HepG2 (cell line): Measurements from ENCODE around the gene PLA2R1. TPM values are rescaled to one million over a fixed set of nuclear protein-coding genes. Genes with fewer than 3 reads are reported as not detected.

Source experiments
- ATAC-seq: fragments of 200-7000 bp; cut with Tn5 transposase; 3 replicates; pipeline ENCODE4 v1.9.1; 2020; ENCODE audit warnings: mild to moderate bottlenecking, moderate library complexity
- BruUV-seq: library from RNA; stranded (reverse); fragments of 400-500 nt; replicated peaks from 2 replicates; lab custom pipeline; 2021; lab: Mats Ljungman, UMichigan
- CTCF ChIA-PET: fragments of 300-600 bp; formaldehyde crosslinking; extraction: SDS; loops from one replicate; lab custom pipeline; 2021; ENCODE audit warnings: low total read pairs, inconsistent platforms, low intra/inter-chr PET ratio; lab: Yijun Ruan, JAX
- POLR2A ChIA-PET: fragments of 350-600 bp; sonication (Branson Sonifier 250); formaldehyde crosslinking; loops from one replicate; lab custom pipeline; 2020; ENCODE audit warnings: antibody characterized with exemption, inconsistent platforms; lab: Yijun Ruan, JAX
- DNase-seq: peaks from one replicate; pipeline ENCODE4 v3.0.0-alpha.2; 2015; ENCODE audit warnings: low spot score
- FAIRE-seq: peaks from 3 replicates; lab custom pipeline; 2011; peaks lifted over from hg19 to GRCh38; lab: Jason Lieb, UNC
- H2AFZ ChIP-seq: one replicate; pipeline ENCODE4 v1.6.1; 2011; ENCODE audit warnings: low read length, inconsistent platforms
- H3K27ac ChIP-seq: fragments of 300-600 bp; 3 replicates; pipeline ENCODE4 v1.8.0; 2011; ENCODE audit warnings: mixed run types, mild to moderate bottlenecking, mixed read lengths, low read length, inconsistent platforms; ENCODE audit not compliant: insufficient read depth; ENCODE audit errors: extremely low read length
- H3K27me3 ChIP-seq, 2 experiments: fragments of 200-600 bp in 1 of 2; 2 replicates in 1 of 2; 3 replicates in 1 of 2; pipeline versions ENCODE4 v1.6.0 to v1.8.0; 2011; ENCODE audit warnings: low read length in 2 of 2, mild to moderate bottlenecking in 2 of 2, moderate library complexity in 2 of 2, inconsistent platforms in 1 of 2; ENCODE audit not compliant: insufficient read depth in 2 of 2, control insufficient read depth in 1 of 2
- H3K36me3 ChIP-seq, 2 experiments: fragments of 200-600 bp in 1 of 2; replicated peaks in 1 of 2; 2 replicates in 1 of 2; 3 replicates in 1 of 2; pipeline versions ENCODE4 v1.5.1 to v1.8.0; 2011; ENCODE audit warnings: low read length in 2 of 2, inconsistent platforms in 1 of 2; ENCODE audit not compliant: insufficient read depth in 2 of 2, control insufficient read depth in 1 of 2
- H3K4me1 ChIP-seq: 2 replicates; pipeline ENCODE4 v1.5.1; 2012; ENCODE audit warnings: low read length, inconsistent platforms; ENCODE audit not compliant: insufficient read depth
- H3K4me2 ChIP-seq: 2 replicates; pipeline ENCODE4 v1.6.0; 2011; ENCODE audit warnings: low read depth, low read length, inconsistent platforms
- H3K4me3 ChIP-seq, 3 experiments: fragments of 200-600 bp in 1 of 3; sonication (generic), shearing (Covaris generic) in 1 of 3; replicated peaks in 1 of 3; 2 replicates each; pipeline ENCODE4 v1.5.1; 2011 to 2016; ENCODE audit warnings: low read length in 3 of 3, inconsistent platforms in 2 of 3, low read depth in 2 of 3, mild to moderate bottlenecking in 2 of 3, control low read depth in 1 of 3, mixed read lengths in 1 of 3; ENCODE audit not compliant: insufficient read depth in 1 of 3
- H3K79me2 ChIP-seq: one replicate; pipeline ENCODE4 v1.6.1; 2011; ENCODE audit warnings: low read length, inconsistent platforms; ENCODE audit not compliant: insufficient read depth
- H3K9ac ChIP-seq: 2 replicates; pipeline ENCODE4 v1.6.0; 2011; ENCODE audit warnings: mild to moderate bottlenecking, low read depth, low read length, inconsistent platforms; ENCODE audit not compliant: insufficient read depth
- H3K9me3 ChIP-seq: 2 replicates; pipeline ENCODE4 v1.5.1; 2012; ENCODE audit warnings: mild to moderate bottlenecking, low read length
- H4K20me1 ChIP-seq: 2 replicates; pipeline ENCODE4 v1.6.0; 2011; ENCODE audit warnings: inconsistent platforms, mild to moderate bottlenecking, low read length, moderate library complexity; ENCODE audit not compliant: insufficient read depth
- HNF4A ChIP-seq: sonication (generic); formaldehyde crosslinking; IDR thresholded peaks from 2 replicates; pipeline ENCODE4 v1.4.0; 2020; ENCODE audit warnings: missing genetic modification reagents
- KDM5A ChIP-seq: fragments of 200-600 bp; sonication (generic); IDR thresholded peaks from 2 replicates; pipeline ENCODE4 v1.7.0; 2018; ENCODE audit warnings: antibody characterized with exemption, mild to moderate bottlenecking, low read length, borderline replicate concordance
- KDM6A ChIP-seq: IDR thresholded peaks from 2 replicates; pipeline ENCODE4 v1.6.1; 2016; ENCODE audit warnings: low read depth
- NAIF1 ChIP-seq: sonication (generic); formaldehyde crosslinking; IDR thresholded peaks from 2 replicates; pipeline ENCODE4 v1.5.0; 2020; ENCODE audit warnings: mild to moderate bottlenecking, missing genetic modification reagents, borderline replicate concordance
- ONECUT2 ChIP-seq: sonication (generic); formaldehyde crosslinking; IDR thresholded peaks from 2 replicates; pipeline ENCODE4 v1.4.0; 2020; ENCODE audit warnings: missing genetic modification reagents
- RAD51 ChIP-seq: fragments of 450-650 bp; IDR thresholded peaks from 2 replicates; pipeline ENCODE4 v1.6.1; 2016; ENCODE audit warnings: borderline replicate concordance
- RCOR2 ChIP-seq: IDR thresholded peaks from 2 replicates; pipeline ENCODE4 v1.6.1; 2016; ENCODE audit warnings: missing biosample characterization, missing genetic modification reagents
- REPIN1 ChIP-seq: sonication (generic); formaldehyde crosslinking; IDR thresholded peaks from 2 replicates; pipeline ENCODE4 v1.8.0; 2022; ENCODE audit warnings: missing genetic modification reagents, low read depth, mild to moderate bottlenecking, borderline replicate concordance
- SALL1 ChIP-seq: sonication (generic); formaldehyde crosslinking; IDR thresholded peaks from 2 replicates; pipeline ENCODE4 v1.8.0; 2022; ENCODE audit warnings: mild to moderate bottlenecking, missing genetic modification reagents
- SPEN ChIP-seq: sonication (generic); formaldehyde crosslinking; IDR thresholded peaks from 2 replicates; pipeline ENCODE4 v1.5.1; 2020; ENCODE audit warnings: low read depth, mild to moderate bottlenecking, missing genetic modification reagents
- TBP ChIP-seq: sonication (generic); formaldehyde crosslinking; IDR thresholded peaks from 2 replicates; pipeline ENCODE4 v1.5.0; 2020; ENCODE audit warnings: missing genetic modification reagents
- ZIK1 ChIP-seq: sonication (generic); formaldehyde crosslinking; IDR thresholded peaks from 2 replicates; pipeline ENCODE4 v1.5.0; 2020; ENCODE audit warnings: mild to moderate bottlenecking, low read depth, missing genetic modification reagents, borderline replicate concordance
- ZNF160 ChIP-seq: sonication (generic); formaldehyde crosslinking; IDR thresholded peaks from 2 replicates; pipeline ENCODE4 v1.8.0; 2022; ENCODE audit warnings: mild to moderate bottlenecking, inconsistent platforms, missing genetic modification reagents
- ZNF329 ChIP-seq: sonication (generic); formaldehyde crosslinking; IDR thresholded peaks from 2 replicates; pipeline ENCODE4 v1.9.0; 2021; ENCODE audit warnings: low read depth, mild to moderate bottlenecking, missing genetic modification reagents
- ZNF652 ChIP-seq: IDR thresholded peaks from 2 replicates; pipeline ENCODE4 v1.6.1; 2016; ENCODE audit warnings: low read depth, borderline replicate concordance
- ZNF841 ChIP-seq: sonication (generic); formaldehyde crosslinking; IDR thresholded peaks from 2 replicates; pipeline ENCODE4 v1.8.1; 2023; ENCODE audit warnings: missing genetic modification reagents, borderline replicate concordance
- ZSCAN20 ChIP-seq: sonication (generic); formaldehyde crosslinking; IDR thresholded peaks from 2 replicates; pipeline ENCODE4 v1.4.0; 2020; ENCODE audit warnings: missing genetic modification reagents, mild to moderate bottlenecking, borderline replicate concordance
- WGBS: methylation state at CpG from one replicate; pipeline ENCODE4 v1.1.6; 2017; ENCODE audit warnings: low lambda C conversion rate; 5-methylcytosine and 5-hydroxymethylcytosine counted together
- in situ Hi-C: cut with HindIII; loops from 2 replicates; pipeline ENCODE4 v1.10.0; 2017; ENCODE audit warnings: low pct_unique_long_range_greater_than_20kb; ENCODE audit not compliant: extremely low pct_ligation_motif_present
- intact Hi-C: fragments of 100-400 bp; cut with micrococcal nuclease; formaldehyde crosslinking; loops from one replicate; pipeline ENCODE4 v1.10.0; 2022; ENCODE audit not compliant: unreplicated experiment
- polyA plus RNA-seq, 8 experiments: library from polyadenylated mRNA; depleted of rRNA in 3 of 8; stranded (reverse) in 7 of 8; unstranded in 1 of 8; fragments of >200 nt; fragmentation: Illumina TruSeq in 4 of 8; extraction: Trizol in 4 of 8; gene quantifications; 2 replicates each; pipeline versions ENCODE4 v1.2.1 to v1.2.3, GENCODE V29; 2011 to 2016; ENCODE audit warnings: low read depth in 4 of 8, missing spikeins in 1 of 8, mixed read lengths in 1 of 8; ENCODE audit not compliant: insufficient read depth in 1 of 8
- total RNA-seq, 5 experiments: library from RNA; depleted of rRNA; stranded (reverse); fragments of >200 nt; fragmentation: Illumina TruSeq; extraction: Trizol; gene quantifications; 2 replicates each; pipeline ENCODE4 v1.2.3, GENCODE V29; 2016; ENCODE audit warnings: low read depth in 1 of 5
- TF ChIP-seq, protein P1 (sequence below): sonication (generic); formaldehyde crosslinking; IDR thresholded peaks from 2 replicates; pipeline ENCODE4 v1.8.0; 2022; ENCODE audit warnings: mild to moderate bottlenecking, missing genetic modification reagents, borderline replicate concordance
- TF ChIP-seq, protein P2 (sequence below): sonication (generic); formaldehyde crosslinking; IDR thresholded peaks from 2 replicates; pipeline ENCODE4 v1.9.0; 2021; ENCODE audit warnings: missing genetic modification reagents, mild to moderate bottlenecking, borderline replicate concordance
- TF ChIP-seq, protein P3 (sequence below): IDR thresholded peaks from 2 replicates; pipeline ENCODE4 v1.6.1; 2016; ENCODE audit warnings: missing compliant biosample characterization, missing genetic modification reagents, borderline replicate concordance

The PLA2R1 gene
- total and polyA plus RNA-seq, 2 of the 13 experiments (the other 11 are each of a cell fraction or from before 2014, with no cell fraction given), result not detected

DNA sequence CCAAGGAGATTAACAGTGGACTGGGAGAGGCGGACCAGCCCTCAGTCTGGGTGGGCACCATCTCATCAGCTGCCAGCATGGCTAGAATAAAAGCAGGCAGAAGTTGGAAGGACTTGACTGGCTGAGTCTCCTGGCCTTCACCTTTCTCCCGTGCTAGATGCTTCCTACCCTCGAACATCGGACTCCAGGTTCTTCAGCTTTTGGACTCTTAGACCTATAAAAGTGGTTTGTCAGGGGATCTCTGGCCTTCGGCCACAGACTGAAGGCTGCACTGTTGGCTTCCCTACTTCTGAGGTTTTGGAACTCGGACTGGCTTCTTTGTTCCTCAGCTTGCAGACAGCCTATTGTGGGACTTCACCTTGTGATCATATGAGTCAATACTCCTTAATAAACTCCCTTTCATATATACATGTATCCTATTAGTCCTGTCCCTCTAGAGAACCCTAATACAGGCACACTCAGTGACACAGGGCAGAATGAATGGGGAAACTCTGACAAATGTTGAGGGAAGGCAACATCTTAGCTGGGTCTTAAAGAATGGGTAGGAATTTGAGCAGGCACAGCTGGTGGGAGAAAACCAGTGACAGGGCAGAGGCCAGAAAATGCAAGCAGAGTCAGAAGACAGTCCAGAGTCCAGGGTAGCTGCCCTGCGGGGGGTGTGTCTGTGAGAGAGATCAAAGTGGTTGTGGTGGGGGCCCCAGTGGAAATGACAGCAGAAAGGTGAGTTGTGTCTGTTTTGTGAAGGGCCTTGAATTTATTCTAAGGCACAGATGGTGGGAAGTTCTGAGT lies 156.3 kb downstream of the PLA2R1 start:
- peak overlapping the region in 2 of 3 experiments; percentile 3 to 29; a peak in 2 of 6 replicates for H3K4me3 ChIP-seq
- H3K9ac ChIP-seq, result no peak overlapping the region
- no peak overlapping the region for H3K27ac ChIP-seq
- no peaks in the 10 kb centered on the region for H3K27me3 ChIP-seq
- WGBS, result 13% methylated on average over 7 of the region's 7 CpGs
- FAIRE-seq (peak; percentile 74), ATAC-seq (peak; percentile 93), DNase-seq (peak; percentile 82)
- in situ Hi-C loops, result no loop called here
- H3K4me1 ChIP-seq, result peaks cover 42% of the 10 kb centered on the region
- BruUV-seq, result no TSS peak
- CTCF ChIA-PET, result no interaction called here
- no peaks in the 10 kb centered on the region for H4K20me1 ChIP-seq
- H3K4me2 ChIP-seq, result peak overlapping the region; percentile 68
- no peaks in the 10 kb centered on the region for H3K79me2 ChIP-seq
- H3K36me3 ChIP-seq, result no peaks in the 10 kb centered on the region
- H2AFZ ChIP-seq, result no peak overlapping the region
- no peaks in the 10 kb centered on the region for H3K9me3 ChIP-seq
- intact Hi-C loops, result loop anchor here (1.0 to 2.0 kb wide), 2 partner anchors 17 to 84 kb away; no protein-coding TSS in a partner anchor
- POLR2A ChIA-PET, result interaction anchor here (0.6 to 1.2 kb wide), 2 partner anchors 84 to 1400 kb away, joined by 3 read pairs; no protein-coding TSS in a partner anchor
- TF ChIP-seq ZNF652, result no peak
- TF ChIP-seq SALL1 (CRISPR knock-in tag), result peak; percentile 84
- TF ChIP-seq KDM6A (CRISPR knock-in tag), result peak; percentile 90
- no peak for TF ChIP-seq TBP
- 0 out of 2 replicates have a peak, but pooled peaks have one; percentile 18 for TF ChIP-seq SPEN (CRISPR knock-in tag)
- TF ChIP-seq ZSCAN20 (CRISPR knock-in tag), result no peak
- TF ChIP-seq, protein P1, sequence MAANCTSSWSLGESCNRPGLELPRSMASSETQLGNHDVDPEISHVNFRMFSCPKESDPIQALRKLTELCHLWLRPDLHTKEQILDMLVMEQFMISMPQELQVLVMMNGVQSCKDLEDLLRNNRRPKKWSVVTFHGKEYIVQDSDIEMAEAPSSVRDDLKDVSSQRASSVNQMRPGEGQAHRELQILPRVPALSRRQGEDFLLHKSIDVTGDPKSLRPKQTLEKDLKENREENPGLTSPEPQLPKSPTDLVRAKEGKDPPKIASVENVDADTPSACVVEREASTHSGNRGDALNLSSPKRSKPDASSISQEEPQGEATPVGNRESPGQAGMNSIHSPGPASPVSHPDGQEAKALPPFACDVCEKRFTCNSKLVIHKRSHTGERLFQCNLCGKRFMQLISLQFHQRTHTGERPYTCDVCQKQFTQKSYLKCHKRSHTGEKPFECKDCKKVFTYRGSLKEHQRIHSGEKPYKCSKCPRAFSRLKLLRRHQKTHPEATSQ (CRISPR knock-in tag), result no peak
- no peak for TF ChIP-seq RAD51
- no peak for TF ChIP-seq ZNF329 (CRISPR knock-in tag)
- TF ChIP-seq ZNF841 (CRISPR knock-in tag), result no peak
- TF ChIP-seq ZIK1 (CRISPR knock-in tag), result no peak
- peak; percentile 94 for TF ChIP-seq HNF4A (CRISPR knock-in tag)
- no peak for TF ChIP-seq ONECUT2
- peak; percentile 42; the same call in 1 of the 2 replicates for TF ChIP-seq RCOR2 (CRISPR knock-in tag)
- TF ChIP-seq NAIF1 (CRISPR knock-in tag), result no peak
- TF ChIP-seq, protein P2, sequence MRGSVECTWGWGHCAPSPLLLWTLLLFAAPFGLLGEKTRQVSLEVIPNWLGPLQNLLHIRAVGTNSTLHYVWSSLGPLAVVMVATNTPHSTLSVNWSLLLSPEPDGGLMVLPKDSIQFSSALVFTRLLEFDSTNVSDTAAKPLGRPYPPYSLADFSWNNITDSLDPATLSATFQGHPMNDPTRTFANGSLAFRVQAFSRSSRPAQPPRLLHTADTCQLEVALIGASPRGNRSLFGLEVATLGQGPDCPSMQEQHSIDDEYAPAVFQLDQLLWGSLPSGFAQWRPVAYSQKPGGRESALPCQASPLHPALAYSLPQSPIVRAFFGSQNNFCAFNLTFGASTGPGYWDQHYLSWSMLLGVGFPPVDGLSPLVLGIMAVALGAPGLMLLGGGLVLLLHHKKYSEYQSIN, result no peak
- no peak for TF ChIP-seq REPIN1 (CRISPR knock-in tag)
- TF ChIP-seq, protein P3, sequence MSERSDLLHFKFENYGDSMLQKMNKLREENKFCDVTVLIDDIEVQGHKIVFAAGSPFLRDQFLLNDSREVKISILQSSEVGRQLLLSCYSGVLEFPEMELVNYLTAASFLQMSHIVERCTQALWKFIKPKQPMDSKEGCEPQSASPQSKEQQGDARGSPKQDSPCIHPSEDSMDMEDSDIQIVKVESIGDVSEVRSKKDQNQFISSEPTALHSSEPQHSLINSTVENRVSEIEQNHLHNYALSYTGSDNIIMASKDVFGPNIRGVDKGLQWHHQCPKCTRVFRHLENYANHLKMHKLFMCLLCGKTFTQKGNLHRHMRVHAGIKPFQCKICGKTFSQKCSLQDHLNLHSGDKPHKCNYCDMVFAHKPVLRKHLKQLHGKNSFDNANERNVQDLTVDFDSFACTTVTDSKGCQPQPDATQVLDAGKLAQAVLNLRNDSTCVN, result no peak; the same call in 1 of the 2 replicates
- no peak for TF ChIP-seq KDM5A
- peak; percentile 20; the same call in 1 of the 2 replicates for TF ChIP-seq ZNF160 (CRISPR knock-in tag)
